KMS-11 (cell line): ENCODE results near the gene GIGYF2.

ENCODE experiments used
- H2AFZ ChIP-seq: fragments of 200-600 bp; sonication (generic); 2 replicates; pipeline ENCODE4 v1.6.1; 2016; ENCODE audit warnings: antibody characterized with exemption, mixed run types, low read depth
- H3K27ac ChIP-seq: fragments of 200-600 bp; sonication (generic); 2 replicates; pipeline ENCODE4 v1.6.1; 2016; ENCODE audit warnings: mild to moderate bottlenecking, mixed run types
- H3K27me3 ChIP-seq: fragments of 200-600 bp; sonication (generic); 2 replicates; pipeline ENCODE4 v1.6.1; 2017; ENCODE audit warnings: mild to moderate bottlenecking, low read depth, mixed run types, moderate library complexity; ENCODE audit not compliant: insufficient read depth
- H3K36me3 ChIP-seq: fragments of 200-600 bp; sonication (generic); 2 replicates; pipeline ENCODE4 v1.6.1; 2017; ENCODE audit warnings: mild to moderate bottlenecking, mixed run types; ENCODE audit not compliant: insufficient read depth
- H3K4me1 ChIP-seq: fragments of 200-600 bp; sonication (generic); 2 replicates; pipeline ENCODE4 v1.6.1; 2016; ENCODE audit warnings: mild to moderate bottlenecking, low read depth, mixed run types; ENCODE audit not compliant: poor library complexity, severe bottlenecking
- H3K4me2 ChIP-seq: fragments of 200-600 bp; sonication (generic); 2 replicates; pipeline ENCODE4 v1.7.0; 2016; ENCODE audit warnings: mild to moderate bottlenecking, mixed run types
- H3K4me3 ChIP-seq: fragments of 200-600 bp; sonication (generic); IDR thresholded peaks from 2 replicates; pipeline ENCODE4 v1.6.1; 2017; ENCODE audit warnings: low read depth, low read length, mixed read lengths; ENCODE audit not compliant: insufficient read depth
- H3K79me2 ChIP-seq: fragments of 200-600 bp; sonication (generic); 2 replicates; pipeline ENCODE4 v1.6.1; 2016; ENCODE audit warnings: low read depth, mixed run types; ENCODE audit not compliant: insufficient read depth
- H3K9ac ChIP-seq: fragments of 200-600 bp; sonication (generic); 2 replicates; pipeline ENCODE4 v1.6.1; 2016; ENCODE audit warnings: mild to moderate bottlenecking, mixed run types
- H4K20me1 ChIP-seq: fragments of 200-600 bp; sonication (generic); 2 replicates; pipeline ENCODE4 v1.6.1; 2016; ENCODE audit warnings: mild to moderate bottlenecking, mixed run types; ENCODE audit not compliant: insufficient read depth
- CTCF ChIP-seq: fragments of 200-600 bp; sonication (generic); conservative IDR thresholded peaks from 2 replicates; pipeline ENCODE4 v1.6.1; 2017; ENCODE audit warnings: low read depth, mild to moderate bottlenecking, antibody characterized with exemption, low read length, moderate library complexity, mixed read lengths

Gene GIGYF2

GRCh38 chr2:232863996-232864395, 166.9 kb downstream of the GIGYF2 start:
- Histone ChIP-seq H3K27me3 (no peaks in the 10 kb centered on the region), H3K79me2 (no peaks in the 10 kb centered on the region), H4K20me1 (no peaks in the 10 kb centered on the region), H3K4me1 (no peaks in the 10 kb centered on the region), H2AFZ (no peak overlapping the region), H3K4me2 (no peak overlapping the region), H3K4me3 (no peak overlapping the region), H3K9ac (no peak overlapping the region), H3K36me3 (no peaks in the 10 kb centered on the region), H3K27ac (no peak overlapping the region)
- no peak for TF ChIP-seq CTCF

GRCh38 chr2:232865165-232865564, 168.0 kb downstream of the GIGYF2 start:
- H3K27me3 ChIP-seq, result no peaks in the 10 kb centered on the region
- no peak overlapping the region for H3K4me2 ChIP-seq
- no peaks in the 10 kb centered on the region for H3K79me2 ChIP-seq
- H3K27ac ChIP-seq, result no peak overlapping the region
- no peaks in the 10 kb centered on the region for H3K36me3 ChIP-seq
- TF ChIP-seq CTCF, result no peak
- no peak overlapping the region for H3K9ac ChIP-seq
- no peaks in the 10 kb centered on the region for H4K20me1 ChIP-seq
- H3K4me3 ChIP-seq, result no peak overlapping the region
- H2AFZ ChIP-seq, result no peak overlapping the region
- no peaks in the 10 kb centered on the region for H3K4me1 ChIP-seq

DNA sequence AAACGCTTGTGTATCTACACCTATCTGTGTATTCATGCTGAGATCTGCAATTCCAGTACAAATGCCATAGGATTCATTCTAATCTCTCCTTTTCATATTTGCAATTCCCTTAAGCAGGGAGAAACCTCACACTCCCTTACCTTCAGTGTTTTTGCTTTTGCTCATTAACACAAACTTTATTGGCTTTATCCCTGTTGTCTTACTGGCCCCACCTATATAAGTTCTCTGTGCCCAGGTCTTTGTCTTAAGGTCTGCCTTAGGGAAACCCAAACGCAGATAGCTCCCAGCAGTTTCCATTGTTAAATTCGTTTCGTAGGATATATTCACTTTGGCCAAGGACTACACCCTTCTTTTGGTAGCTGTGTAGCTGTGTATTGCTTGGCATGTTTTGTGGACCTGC, 169.0 kb downstream of the GIGYF2 start:
- no peak overlapping the region for H3K9ac ChIP-seq
- no peak overlapping the region for H3K4me3 ChIP-seq
- no peak overlapping the region for H2AFZ ChIP-seq
- H3K4me1 ChIP-seq, result no peaks in the 10 kb centered on the region
- H3K36me3 ChIP-seq, result no peaks in the 10 kb centered on the region
- no peaks in the 10 kb centered on the region for H4K20me1 ChIP-seq
- H3K27ac ChIP-seq, result no peak overlapping the region
- no peaks in the 10 kb centered on the region for H3K79me2 ChIP-seq
- H3K4me2 ChIP-seq, result no peak overlapping the region
- TF ChIP-seq CTCF, result no peak
- no peaks in the 10 kb centered on the region for H3K27me3 ChIP-seq

DNA sequence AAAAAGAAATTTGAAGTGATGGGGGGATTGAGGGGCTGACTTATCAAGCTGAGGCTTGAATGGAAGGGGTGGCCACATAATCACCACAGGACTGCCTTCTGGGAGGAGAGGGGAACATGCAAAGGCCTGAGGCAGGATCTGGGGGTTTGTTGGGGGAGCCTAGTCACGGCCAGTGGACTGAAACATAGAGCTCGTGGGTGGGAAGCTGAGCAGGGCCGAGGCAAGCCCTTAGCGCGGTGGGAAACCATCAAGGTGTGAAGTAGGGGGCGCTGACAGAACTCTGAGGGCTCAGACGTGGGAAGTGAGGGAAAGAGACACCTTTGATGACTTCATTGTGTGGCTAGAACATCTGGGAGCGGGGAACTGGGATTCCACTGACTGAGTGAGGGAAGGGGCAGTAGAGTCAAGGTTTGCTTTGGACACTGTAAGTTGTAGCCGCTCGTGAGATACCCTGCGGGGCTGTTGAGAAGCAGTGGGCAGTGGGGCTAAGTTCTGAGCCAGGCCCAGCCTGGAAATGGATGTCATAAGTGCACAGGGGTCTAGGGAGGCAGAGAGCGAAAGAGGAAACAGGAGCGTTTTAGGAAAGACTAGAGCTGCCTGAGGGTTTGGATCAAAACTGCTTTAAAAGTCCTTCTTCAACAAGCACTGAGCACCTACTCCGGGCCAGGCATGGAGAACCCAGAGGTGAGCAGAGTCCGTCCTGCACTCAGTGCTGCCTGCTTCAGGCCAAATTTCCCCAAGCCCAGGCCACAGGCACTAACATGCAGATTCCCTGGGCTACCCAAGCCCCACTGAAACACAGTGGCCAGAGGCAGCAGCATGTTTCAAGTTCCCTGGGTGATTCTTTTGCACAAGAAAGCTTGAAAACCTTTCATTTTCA, 172.2 kb downstream of the GIGYF2 start:
- H2AFZ ChIP-seq, result no peak overlapping the region
- H3K27ac ChIP-seq, result no peak overlapping the region
- H4K20me1 ChIP-seq, result no peaks in the 10 kb centered on the region
- H3K36me3 ChIP-seq, result no peaks in the 10 kb centered on the region
- no peaks in the 10 kb centered on the region for H3K79me2 ChIP-seq
- H3K9ac ChIP-seq, result no peak overlapping the region
- no peak overlapping the region for H3K4me3 ChIP-seq
- no peak overlapping the region for H3K4me2 ChIP-seq
- TF ChIP-seq CTCF, result no peak
- no peaks in the 10 kb centered on the region for H3K4me1 ChIP-seq
- H3K27me3 ChIP-seq, result no peaks in the 10 kb centered on the region
